ENCODE results near the gene RAD54L2.
"Not testable (repeated sequence)": the region's sequence is repeated elsewhere in the genome, so short reads cannot be mapped to it uniquely, and the experiment has no call there.

Gene RAD54L2, protein sequence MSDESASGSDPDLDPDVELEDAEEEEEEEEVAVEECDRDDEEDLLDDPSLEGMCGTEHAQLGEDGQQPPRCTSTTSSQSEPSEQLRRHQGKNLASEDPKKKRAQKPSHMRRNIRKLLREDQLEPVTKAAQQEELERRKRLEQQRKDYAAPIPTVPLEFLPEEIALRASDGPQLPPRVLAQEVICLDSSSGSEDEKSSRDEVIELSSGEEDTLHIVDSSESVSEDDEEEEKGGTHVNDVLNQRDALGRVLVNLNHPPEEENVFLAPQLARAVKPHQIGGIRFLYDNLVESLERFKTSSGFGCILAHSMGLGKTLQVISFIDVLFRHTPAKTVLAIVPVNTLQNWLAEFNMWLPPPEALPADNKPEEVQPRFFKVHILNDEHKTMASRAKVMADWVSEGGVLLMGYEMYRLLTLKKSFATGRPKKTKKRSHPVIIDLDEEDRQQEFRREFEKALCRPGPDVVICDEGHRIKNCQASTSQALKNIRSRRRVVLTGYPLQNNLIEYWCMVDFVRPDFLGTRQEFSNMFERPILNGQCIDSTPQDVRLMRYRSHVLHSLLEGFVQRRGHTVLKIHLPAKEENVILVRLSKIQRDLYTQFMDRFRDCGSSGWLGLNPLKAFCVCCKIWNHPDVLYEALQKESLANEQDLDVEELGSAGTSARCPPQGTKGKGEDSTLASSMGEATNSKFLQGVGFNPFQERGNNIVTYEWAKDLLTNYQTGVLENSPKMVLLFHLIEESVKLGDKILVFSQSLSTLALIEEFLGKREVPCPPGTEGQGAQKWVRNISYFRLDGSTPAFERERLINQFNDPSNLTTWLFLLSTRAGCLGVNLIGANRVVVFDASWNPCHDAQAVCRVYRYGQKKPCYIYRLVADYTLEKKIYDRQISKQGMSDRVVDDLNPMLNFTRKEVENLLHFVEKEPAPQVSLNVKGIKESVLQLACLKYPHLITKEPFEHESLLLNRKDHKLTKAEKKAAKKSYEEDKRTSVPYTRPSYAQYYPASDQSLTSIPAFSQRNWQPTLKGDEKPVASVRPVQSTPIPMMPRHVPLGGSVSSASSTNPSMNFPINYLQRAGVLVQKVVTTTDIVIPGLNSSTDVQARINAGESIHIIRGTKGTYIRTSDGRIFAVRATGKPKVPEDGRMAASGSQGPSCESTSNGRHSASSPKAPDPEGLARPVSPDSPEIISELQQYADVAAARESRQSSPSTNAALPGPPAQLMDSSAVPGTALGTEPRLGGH (N-terminal part only)
- long read RNA-seq, donor 1: 0 reads
- long read RNA-seq, donor 2: 0 reads
- long read RNA-seq, donor 3: 0 reads
- long read RNA-seq, donor 4, partial matches to known transcripts: 0 of 1 reads
- long read RNA-seq, donor 4, other reads (novel, unspliced or antisense): 0 of 1 reads
- long read RNA-seq, donor 5, partial matches to known transcripts: 0 of 1 reads
- long read RNA-seq, donor 5, other reads (novel, unspliced or antisense): 0 of 1 reads
- long read RNA-seq, donor 6, partial matches to known transcripts: 15 of 15 reads
- long read RNA-seq, donor 6, other reads (novel, unspliced or antisense): 0 of 15 reads
- long read RNA-seq, donor 7: 0 reads
- long read RNA-seq, donor 8: 0 reads

DNA sequence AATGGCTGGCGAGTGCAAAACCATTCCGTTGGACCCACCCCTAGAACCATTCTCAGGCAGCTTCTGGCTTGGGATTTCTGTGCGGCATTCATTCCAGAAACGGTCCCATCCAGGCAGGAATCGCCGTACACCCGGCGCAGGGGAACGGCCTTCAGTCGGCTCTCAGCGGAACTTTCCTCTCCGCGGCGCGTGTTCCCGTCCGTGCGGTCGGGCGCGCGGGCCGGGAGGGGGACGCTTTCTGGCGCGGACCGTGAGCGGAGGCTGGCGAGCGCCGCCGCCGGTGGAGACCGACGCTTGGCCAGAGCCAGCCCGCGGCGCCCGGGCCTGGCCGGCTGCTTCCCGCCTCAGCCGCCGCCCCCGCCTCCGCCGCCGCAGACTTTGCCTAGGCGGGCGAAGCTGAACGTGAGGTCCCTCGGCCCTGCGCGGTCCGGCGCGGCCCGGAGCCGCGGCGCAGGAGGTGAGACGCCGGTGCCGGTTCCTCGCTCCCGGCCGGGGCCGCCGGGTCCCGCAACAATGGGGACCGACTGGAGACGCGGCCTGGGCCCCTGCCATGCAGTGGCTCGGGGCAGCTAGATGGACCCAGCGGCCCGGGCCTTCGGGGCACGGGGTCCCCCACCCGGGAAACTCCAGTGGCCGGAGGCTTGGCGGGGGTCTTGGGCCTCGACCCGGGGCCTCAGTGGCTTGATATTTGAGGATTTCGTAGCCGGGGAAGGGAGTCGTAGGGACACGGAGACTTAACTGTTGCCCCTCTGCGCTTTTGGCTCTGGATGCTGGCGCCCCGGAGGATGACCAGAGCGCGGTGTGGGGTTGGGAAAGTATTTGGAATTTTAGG is at the start of gene RAD54L2:
Gene RAD54L2, plus strand, starts transcription at position 261 of the 832 bp plus-strand sequence. CDS start 51,702 bp downstream, outside the sequence.
- DNase-seq: peak; percentile 81

DNA sequence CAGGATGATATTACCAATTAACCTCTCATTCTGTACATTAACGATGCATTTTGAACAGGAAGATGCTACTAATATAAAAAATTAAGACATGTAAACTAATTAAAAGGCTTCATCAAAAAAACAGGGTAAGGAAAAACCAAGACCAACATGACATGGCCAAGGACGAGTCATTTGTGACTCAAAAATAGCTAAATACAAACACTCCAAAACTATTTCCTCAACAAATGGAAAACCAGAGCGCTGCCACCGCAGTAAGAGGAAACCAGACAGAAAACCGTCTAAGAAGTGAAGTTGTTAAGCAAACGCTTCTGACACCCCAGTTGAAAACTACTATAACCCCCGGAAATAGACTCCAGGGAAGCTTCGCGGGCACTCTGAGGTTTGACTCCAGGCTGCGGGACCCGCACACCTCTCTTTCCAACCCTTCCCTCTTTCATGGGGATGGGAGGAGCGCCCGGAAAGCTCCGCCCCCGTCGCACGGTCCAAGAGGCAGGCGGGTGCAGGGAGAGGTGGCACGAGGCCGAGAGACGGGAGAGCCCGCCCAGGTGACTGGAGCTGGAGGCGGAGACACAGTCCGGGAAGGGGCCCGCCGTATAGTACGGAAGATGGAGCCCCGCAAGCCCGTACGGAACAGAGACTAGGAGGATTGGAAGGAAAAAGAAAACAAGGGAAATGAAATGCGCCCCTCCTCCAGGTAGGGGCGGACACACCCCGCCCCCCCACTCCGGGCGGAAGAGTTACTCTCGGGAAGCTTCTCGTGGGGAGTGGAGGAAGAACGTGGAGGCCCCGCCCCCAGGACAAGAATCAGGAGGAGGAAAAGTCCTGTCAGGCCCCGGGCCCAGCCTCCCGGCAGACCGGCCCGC is 39.4 kb upstream of the RAD54L2 start:
- peak; percentile 97 for DNase-seq

DNA sequence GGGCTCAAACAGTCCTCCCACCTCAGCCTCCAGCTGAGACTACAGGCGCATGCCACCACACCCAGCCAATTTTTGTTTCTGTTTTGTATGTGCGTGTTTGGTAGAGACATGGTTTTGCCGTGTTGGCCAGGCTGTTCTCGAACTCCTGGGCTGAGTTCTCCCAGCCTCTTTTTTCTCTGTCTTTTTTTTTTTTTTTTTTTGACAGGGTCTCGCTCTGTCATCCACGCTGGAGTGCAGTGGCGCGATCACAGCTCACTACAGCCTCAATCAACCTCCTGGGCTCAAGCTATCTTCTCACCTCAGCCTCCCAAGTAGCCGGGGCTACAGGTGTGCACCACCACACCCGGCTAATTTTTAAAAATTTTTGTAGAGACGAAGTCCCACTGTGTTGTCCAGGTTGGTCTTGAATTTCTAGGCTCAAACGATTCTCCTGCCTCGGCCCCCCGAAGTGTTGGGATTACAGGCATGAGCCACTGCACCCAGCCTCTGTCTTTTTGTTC is 37.8 kb upstream of the RAD54L2 start:
- DNase-seq: no peak

DNA sequence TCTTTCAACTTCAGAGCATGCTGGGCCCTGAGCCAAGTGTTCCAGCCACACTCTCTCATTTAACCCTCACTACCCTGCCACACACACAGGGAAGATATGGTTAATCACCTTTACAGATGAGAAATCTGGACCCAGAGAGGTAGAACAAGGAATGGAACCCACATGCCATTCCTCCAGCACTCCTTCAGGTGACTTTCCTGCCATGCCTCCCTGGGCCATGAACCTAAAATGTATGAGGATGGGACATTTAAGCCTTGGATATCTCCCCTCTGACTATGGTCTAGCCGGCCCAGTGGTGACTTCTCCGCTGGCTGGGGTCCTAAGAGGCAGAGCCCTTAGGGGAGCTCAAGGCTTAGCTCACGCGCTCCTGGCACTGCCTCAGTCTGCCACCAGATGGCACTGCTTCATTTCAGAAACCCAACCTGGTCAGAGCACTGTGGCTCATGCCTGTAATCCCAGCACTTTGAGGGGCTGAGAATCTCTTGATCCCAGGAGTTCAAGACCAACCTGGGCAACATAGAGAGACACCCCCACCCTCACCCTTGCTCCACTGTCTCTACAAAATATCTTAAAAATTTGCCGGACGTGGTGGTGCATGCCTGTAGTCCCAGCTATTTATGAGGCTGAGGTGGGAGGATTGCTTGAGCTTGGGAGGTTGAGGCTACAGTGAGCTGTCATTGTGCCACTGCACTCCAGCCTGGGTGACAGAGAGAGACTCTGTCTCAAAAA is 36.5 kb upstream of the RAD54L2 start:
- DNase-seq: peak; percentile 57

DNA sequence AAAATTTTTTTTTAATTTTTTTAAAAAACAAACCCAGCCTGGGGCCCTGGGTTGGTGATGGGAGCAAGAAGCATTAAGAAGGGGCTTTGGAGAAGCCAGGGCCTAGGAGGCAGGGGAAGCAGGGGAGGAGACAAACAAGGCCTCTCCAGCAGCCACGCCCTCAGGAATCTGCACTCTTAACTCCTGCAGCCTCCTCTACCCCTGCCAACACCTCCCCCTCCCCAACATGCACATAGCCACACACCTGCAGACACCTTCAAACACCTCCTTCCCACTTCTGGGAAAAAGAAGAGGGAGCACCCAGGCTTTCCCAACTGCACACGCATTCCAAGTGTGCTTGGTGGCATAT is 36.0 kb upstream of the RAD54L2 start:
- no peak for DNase-seq

DNA sequence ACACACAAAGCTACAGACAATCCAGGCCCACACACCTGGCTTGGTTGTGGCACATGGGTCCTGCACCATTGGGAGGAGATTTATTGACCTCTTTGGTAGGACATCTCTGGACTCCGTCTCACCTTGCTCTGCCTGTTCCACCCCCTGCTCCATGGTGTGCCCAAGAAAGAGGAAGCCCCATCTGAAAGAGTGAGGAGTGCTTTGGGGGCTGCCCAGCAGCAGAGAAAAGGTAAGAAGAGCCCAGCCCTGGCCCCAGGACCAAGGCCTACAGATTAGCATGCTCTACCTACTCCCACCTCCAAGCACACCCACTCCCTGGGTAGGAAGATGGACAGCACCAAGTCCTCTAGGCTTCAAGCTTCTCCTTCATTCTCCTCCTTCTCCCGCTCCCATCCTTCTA is 35.5 kb upstream of the RAD54L2 start:
- DNase-seq: no peak

DNA sequence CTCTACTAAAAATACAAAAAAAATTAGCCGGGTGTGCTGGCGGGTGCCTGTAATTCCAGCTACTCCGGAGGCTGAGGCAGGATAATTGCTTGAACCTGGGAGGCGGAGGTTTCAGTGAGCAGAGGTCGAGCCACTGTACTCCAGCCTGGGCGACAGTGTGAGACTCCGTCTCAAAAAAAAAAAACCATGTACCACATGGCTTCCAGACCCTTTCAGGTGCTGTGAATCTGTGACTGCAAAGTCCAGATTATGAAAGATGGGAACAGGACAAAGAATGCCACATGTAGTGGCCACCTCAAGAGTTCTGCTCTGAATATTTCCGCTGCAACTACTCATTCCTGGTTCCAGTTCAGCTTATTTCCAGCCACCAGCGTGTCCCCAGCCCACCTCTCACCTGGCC is 30.3 kb upstream of the RAD54L2 start:
- no peak for DNase-seq

DNA sequence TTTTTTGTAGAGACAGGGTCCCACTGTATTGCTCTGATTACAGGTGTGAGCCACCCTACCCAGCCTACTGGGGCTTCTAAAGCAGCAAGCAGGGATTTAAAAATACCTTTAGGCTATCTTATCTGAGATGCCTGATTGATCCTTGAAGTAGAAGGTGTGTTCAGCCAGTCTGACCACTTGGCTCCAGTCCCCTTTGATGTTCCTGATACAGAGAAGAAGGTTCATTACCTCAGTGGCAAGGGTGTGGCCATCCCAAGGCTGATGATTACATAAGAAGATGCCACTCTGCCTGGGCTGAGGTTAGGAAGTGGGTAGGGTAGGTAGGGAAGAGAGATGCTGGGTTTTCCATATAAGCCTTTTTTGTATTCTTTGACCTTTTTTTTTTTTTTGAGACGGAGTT is 27.5 kb upstream of the RAD54L2 start:
- DNase-seq: no peak

DNA sequence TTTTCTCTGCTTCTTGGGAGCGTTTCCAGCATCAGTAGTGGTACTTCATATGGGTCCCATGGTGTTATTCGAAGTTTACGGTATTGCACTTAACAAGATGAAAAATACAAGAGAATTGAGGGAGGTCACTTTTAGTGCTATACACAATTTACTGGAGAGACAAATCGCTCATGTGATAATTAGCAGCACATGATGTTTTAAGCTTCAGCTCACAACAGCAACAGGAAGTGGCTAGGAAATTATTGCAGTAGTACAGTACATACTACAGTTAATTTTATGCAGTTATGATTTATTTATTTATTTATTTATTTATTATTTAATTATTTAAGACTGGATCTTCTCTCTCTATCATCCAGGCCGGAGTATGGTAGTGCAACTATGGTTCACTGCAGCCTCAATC is 24.3 kb upstream of the RAD54L2 start:
- DNase-seq: no peak

DNA sequence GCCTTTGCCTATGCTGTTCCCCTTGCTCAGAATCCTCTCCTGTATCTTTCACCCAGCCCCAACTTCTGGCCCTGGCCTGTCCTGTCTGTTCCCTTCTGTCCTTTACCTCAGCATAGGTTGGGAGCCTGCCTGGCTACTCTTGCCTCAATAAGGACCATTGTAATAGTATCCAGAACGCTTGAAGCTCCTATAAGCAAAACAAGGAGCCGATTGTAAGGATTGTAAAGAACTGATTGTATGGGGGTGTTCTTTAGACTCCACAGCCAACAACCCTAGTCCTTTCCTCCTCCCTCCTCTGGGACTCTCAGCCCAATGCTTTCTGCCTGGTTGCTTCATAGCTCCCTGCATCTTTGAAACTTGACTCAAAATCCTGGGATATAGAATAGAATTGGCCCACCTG is 18.7 kb upstream of the RAD54L2 start:
- no peak for DNase-seq

DNA sequence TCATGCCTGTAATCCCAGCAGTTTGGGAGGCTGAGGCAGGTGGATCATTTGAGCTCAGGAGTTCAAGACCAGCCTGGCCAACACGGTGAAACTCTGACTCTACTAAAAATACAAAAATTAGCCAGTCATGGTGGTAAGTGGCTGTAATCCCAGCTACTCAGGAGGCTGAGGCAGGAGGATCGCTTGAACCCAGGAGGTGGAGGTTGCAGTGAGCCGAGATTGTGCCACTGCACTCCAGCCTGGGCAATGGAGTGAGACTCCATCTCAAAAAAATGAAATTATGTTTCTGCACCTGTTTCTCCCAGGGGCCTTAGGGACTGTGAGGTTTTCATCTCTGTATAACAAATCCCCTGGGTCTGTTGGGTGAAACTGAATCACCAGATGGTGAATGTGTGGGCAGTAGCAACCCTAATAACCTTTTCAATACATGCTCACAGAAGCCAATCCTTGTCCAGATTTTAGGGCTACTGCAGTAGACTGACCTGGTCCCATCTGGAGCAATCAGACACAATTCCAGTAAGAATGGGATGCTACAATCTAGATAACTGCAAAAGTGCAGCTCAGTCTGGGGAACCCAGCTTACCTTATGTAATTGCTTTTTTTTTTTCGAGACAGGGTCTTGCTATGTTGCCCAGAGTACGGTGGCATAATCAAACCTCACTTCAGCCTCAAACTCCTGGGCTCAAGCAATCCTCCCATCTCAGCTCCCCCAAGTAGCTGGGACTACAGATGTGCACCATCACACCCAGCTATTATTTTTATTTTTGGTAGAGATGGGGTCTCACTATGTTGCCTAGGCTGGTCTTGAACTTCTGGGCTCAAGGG is 17.4 kb upstream of the RAD54L2 start:
- not testable (repeated sequence) for DNase-seq

DNA sequence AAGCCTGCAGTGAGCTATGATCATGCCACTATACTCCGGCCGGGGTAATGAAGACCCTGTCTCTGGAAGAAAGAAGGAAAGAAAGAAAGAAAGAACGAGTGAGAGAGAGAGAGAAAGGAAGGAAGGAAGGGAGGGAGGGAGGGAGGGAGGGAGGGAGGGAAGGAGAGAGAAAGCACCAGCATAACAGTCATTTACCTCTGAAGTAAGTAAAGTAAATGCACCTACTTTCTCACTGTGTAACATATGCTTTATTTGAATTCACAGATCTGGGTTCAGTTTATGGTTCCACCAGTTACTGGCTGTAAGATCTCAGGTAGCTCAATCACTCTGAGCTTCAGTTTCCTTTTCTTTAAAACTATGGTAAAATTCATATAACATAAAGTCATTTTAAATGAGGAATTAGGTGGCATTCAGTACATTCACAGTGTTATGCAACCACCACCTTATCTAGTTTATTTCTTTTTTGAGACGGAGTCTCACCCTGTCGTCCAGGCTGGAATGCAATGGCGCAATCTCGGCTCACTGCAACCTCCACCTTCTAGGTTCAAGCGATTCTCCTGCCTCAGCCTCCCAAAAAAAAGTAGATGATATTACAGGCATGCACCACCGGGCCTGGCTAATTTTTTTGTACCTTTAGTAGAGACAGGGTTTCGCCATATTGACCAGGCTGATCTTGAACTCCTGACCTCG is 16.1 kb upstream of the RAD54L2 start:
- DNase-seq: no peak

DNA sequence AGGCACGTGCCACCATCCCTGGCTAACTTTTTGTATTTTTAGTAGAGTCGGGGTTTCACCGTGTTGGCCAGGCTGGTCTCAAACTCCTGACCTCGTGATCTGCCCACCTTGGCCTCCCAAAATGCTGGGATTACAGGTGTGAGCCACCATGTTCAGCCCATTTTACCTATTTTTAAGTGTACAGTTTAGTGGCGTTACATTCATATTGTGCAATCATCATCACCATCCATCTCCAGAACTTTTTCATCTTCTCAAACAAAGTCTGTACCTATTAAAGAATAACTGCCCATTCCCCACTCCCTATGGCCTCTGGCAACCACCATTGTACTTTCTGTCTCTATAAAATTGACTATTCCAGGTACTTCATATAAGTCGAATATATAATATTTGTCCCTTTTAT is 13.6 kb upstream of the RAD54L2 start:
- not testable (repeated sequence) for DNase-seq

DNA sequence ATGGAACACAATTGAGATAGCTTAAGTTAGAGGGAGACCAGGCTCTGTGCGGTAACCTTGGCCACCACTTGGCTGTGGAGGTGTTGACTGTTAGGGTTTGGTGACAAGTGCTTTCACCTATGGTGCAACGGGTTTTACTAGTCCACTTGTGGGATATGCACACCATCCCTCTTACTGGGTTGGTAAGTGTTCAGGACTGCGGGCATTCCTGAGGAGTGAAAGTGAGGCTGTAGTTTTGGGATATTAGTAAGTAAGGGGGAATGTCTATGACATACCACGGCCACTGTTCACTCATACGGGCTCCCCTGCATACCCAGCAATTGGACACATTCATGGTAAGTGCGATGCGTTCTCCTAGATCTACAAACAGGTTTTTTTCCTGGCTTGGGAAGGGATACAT is 8.0 kb upstream of the RAD54L2 start:
- no peak for DNase-seq

DNA sequence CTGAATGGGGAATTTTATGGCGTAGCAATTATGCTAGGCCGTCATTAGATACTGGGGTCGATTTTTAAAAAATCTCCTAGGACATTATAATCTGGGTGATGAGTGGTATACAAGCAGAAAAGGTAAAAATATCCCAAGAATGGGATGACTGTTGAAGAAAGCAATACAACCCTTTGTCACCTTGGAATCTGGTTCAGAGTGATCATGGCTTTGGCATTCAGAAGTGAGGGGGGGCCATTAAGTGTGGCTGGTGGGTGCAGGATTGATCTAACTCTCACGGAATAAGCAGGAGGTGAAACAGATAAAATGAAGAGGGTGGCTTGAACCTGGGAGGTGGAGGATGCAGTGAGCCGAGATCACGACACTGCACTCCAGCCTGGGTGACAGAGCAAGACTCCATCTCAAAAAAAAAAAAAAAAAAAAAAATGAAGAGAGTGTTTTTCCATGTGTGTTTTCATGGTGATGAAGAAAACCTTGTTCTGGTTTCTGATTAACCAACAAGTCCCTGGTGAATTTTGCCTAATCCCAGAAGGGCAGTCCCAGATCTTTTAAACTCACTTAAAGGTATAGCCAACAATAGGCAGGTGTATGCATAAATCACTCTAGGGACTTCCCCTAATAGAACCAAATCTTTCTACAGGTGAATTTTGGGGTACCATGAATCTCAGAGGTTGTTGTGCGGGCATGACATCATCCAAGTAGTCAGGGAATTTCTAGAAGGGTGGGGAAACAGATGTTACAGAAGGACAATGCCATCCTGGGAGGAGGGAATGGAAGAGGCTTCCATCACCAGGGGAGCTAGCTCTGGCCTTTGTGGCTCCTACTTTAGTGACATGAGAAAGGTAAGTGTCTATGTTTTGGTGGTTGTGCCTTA is 3.1 kb upstream of the RAD54L2 start:
- DNase-seq: no peak

DNA sequence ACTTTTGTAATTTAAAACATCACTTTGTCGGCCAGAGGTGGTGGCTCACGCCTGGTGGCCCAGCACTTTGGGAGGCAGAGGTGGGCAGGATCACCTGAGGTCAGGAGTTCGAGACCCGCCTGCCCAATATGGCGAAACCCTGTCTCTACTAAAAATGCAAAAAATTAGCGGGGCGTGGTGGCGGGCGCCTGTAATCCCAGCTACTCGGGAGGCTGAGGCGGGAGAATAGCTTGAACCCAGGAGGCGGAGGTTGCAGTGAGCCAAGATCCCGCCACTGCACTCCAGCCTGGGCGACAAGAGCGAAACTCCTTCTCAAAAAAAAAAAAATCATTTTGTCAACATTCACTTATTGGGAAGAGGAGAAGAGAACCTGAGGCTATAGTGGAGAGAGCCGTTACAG is 888 bp upstream of the RAD54L2 start:
- not testable (repeated sequence) for DNase-seq

DNA sequence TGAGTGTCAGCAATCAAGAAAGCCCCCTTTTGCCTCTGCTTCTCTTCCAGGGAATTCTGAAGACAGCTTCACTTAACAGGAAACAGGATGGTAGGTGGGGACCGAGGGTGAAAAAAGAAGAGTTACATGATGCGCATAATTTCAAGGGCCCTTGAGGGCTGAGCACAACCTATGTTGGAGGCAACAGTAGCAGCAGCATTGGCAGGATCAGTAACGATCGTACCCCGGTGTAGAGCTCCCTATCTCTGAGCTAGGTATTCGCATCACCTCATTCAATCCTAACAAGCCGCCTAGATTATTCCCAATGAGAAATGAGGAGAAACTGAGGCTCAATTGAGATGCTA is 432 bp upstream of the RAD54L2 start:
- no peak for DNase-seq

All from right kidney (tissue), 9 donors.